RCC 7860 (cell line): Measurements from ENCODE around the gene MTERF1.
"Not testable (repeated sequence)": the region's sequence is repeated elsewhere in the genome, so short reads cannot be mapped to it uniquely, and the experiment has no call there.

Source experiments
- DNase-seq: peaks from one replicate; pipeline ENCODE4 v3.0.0-alpha.2; 2015; ENCODE audit warnings: low spot score
- FAIRE-seq: peaks from 2 replicates; lab custom pipeline; 2012; peaks lifted over from hg19 to GRCh38; lab: Jason Lieb, UNC

The MTERF1 gene

DNA sequence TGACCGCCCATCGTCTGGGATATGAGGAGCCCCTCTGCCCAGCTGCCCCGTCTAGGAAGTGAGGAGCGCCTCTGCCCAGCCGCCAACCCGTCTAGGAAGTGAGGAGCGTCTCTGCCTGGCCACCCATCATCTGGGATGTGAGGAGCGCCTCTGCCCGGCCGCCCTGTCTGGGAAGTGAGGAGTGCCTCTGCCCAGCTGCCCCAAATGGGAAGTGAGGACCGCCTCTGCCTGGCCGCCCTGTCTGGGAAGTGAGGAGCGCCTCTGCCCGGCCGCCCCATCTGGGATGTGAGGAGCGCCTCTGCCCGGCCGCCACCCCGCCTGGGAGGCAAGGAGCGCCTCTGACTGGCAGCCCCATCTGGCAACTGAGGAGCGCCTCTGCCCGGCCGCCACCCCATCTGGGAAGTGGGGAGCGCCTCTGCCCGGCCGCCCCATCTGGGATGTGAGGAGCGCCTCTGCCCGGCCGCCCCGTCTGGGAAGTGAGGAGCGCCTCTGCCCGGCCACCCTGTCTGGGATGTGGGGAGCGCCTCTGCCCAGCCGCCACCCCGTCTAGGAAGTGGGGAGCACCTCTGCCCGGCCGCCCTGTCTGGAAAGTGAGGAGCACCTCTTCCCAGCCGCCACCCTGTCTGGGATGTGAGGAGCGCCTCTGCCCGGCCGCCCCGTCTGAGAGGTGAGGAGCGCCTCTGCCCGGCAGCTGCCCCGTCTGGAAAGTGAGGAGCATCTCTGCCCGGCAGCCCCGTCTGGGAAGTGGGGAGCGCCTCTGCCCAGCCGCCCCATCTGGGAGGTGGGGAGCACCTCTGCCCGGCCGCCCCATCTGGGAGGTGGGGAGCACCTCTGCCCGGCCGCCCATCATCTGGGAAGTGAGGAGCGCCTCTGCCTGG is 7.1 kb upstream of the MTERF1 start:
- DNase-seq, FAIRE-seq: not testable (repeated sequence)

GRCh38 chr7:91883676-91884362 is 3.3 kb upstream of the MTERF1 start:
- FAIRE-seq = no peak

GRCh38 chr7:91880016-91880412 is 488 bp downstream of the MTERF1 start:
- FAIRE-seq (no peak), DNase-seq (no peak)

More at GRCh38 chr7:91883676-91884362, 3.3 kb upstream of the MTERF1 start:
- no peak for DNase-seq

GRCh38 chr7:91876391-91877133 is 3.9 kb downstream of the MTERF1 start:
- no peak for FAIRE-seq
- DNase-seq = no peak

DNA sequence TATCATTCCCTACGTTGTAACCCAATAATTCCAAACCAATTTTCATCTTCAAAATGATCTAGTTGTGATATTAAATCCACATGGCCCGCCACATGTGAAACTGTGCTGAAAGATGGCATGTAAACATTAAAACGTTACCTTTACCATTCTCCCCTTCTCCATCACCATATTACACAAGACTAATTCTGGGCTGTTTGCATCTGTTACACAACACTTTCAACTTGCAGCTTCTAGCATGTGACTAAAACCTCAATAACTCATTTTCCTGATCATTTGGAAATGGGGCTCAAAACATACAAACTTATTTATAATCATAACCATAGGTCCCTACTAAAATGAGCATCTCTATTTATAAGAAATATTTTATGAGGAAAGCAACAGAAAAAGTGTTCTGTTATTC is 4.7 kb downstream of the MTERF1 start:
- no peak for FAIRE-seq

GRCh38 chr7:91872928-91873327 is 7.6 kb downstream of the MTERF1 start:
- DNase-seq = no peak
- FAIRE-seq = no peak

More for the DNA sequence above, 4.7 kb downstream of the MTERF1 start:
- DNase-seq = no peak

DNA sequence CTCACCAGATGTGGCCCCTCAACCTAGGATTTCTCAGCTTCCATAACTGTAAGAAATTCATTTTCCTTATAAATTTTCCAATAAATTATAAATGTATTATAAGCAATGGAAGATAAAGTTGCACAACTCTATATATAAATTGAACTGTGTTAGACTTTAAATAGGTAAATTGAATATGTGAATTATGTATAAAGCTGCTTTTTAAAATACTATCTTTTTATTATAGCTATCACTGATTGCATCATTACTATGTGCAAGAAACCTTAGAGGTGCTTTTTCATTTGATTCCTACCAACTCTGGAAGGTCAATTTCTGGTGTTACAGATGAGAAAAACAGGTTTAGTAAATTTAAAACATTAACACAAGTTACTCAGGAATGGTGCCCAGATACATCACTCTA is 8.4 kb downstream of the MTERF1 start:
- no peak for DNase-seq
- FAIRE-seq = peak; percentile 50

GRCh38 chr7:91869661-91870060 is 10.8 kb downstream of the MTERF1 start:
- FAIRE-seq (no peak), DNase-seq (no peak)

GRCh38 chr7:91866599-91867148 is 13.8 kb downstream of the MTERF1 start:
- DNase-seq (no peak), FAIRE-seq (no peak)

DNA sequence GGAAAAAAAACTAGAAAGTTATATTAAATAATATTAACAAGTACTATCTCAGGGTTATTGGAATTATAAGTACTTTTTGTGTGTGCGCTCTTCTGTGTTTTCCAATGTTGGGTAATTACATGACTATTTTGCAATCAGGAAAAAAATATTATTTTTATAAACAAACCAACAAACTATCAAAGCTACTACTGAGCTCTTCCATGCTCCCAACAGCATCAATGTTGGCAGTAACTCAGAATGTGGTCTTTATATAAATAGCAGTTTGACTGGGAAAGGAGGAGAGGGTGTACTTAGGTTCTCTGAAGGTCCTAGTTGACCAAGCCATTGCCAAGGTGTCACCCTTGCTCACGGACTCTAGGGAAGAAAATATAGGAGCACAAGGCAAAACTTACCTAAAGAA is 15.0 kb downstream of the MTERF1 start:
- no peak for FAIRE-seq
- DNase-seq = no peak

- not testable (repeated sequence) for DNase-seq, FAIRE-seq
Observed at GRCh38 chr7:91864604-91865003, 15.9 kb downstream of the MTERF1 start.

- DNase-seq = no peak
- FAIRE-seq = no peak
Observed at GRCh38 chr7:91864070-91864469, 16.4 kb downstream of the MTERF1 start.

GRCh38 chr7:91852263-91852741 is 28.2 kb downstream of the MTERF1 start:
- FAIRE-seq = no peak

GRCh38 chr7:91850455-91850854 is 30.0 kb downstream of the MTERF1 start:
- peak; percentile 61 for DNase-seq
- FAIRE-seq = peak; percentile 67

More at GRCh38 chr7:91852263-91852741, 28.2 kb downstream of the MTERF1 start:
- DNase-seq = peak; percentile 47

DNA sequence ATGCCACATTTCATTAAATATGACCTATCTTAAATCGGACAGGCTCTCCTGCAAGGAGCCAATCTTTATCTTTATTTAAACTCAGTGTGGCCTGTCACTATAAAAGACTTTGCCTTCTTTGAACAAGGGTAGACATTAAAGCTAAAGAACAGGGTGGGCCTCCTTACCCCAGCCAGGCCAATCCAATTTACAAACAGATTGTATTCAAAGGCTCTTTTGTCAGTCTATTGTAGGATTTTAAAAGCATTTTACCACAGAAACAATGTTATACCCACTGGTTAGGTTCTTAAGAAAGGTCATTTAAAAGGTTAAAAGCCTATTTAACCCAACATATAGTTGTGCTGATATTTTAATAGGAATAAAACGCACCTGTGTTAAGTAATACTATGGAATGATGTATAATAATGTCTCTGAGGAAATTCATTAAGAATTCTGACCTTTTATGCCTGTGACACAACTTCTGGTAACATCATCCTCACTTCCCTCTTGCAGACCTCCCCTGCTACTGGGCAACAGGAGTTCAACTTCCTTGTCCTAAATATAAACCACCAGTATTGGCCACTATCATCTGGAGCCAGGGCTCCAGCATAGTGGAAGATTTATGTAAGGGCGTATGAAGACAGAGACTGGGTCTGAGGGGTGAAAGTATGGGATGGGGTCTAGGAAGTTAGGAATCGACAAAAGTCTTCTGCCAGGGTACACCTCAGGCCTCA is 32.5 kb downstream of the MTERF1 start:
- FAIRE-seq (no peak), DNase-seq (no peak)

DNA sequence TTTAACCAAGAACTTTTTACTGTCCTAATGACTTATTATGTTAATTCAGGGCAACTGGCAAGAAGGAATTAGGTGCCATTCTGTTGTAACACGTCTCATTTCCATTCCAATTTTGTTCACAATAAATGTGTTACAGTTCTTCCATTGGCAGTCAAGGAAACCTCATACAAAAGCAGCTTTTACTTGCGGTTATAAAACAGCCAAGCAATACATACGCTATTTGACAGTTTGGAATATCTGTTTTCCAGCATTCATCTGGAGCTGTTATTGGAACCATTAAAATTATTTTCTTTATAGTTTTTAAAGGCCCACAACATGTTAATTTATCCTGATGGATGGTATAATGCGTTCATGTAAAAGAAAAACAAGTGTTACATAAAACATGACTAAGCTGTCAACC is 33.3 kb downstream of the MTERF1 start:
- FAIRE-seq (no peak), DNase-seq (no peak)

DNA sequence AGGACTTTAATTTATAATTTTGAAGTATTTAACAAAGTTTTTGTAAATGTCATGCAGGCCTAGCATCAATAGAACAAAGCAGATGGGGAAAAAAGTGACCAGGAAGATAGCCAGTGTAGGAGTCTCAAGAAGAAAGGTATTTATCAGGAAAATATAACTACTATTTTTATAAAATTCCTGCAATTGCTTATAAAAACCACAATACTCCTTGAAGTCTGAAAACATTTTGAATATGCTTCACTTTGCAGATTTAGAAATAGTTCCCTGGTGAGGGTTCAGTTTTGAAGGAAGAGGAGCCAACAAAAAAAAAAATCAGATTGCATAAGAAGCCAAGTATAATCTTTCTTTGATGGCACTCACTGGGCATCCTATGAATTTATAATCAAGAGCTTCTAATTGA is 34.1 kb downstream of the MTERF1 start:
- DNase-seq = no peak
- no peak for FAIRE-seq

GRCh38 chr7:91843831-91844230 is 36.7 kb downstream of the MTERF1 start:
- DNase-seq (no peak), FAIRE-seq (no peak)

DNA sequence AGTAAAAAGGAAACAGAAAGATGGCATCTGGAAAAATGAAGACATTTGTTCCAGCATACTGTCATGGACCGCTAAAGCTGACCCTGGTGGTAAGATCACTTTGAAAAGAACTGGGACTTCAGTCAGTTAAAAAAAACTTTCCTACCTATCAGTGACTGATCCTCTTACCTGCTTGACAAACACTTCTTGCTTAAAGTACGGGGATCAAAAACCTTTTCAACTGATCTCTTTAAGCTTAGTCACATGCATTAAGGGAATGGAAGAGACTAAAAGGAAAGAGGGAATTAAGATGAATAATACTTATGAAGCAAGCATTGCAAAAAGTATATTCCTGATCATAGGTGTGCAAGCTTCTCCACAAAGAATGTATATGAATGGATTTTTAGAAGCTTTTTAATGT is 42.1 kb downstream of the MTERF1 start:
- DNase-seq = no peak
- no peak for FAIRE-seq

- FAIRE-seq (no peak), DNase-seq (no peak)
Observed at GRCh38 chr7:91837397-91838070, 43.0 kb downstream of the MTERF1 start.
